ENCODE data around the gene KRT78.

Gene KRT78

DNA sequence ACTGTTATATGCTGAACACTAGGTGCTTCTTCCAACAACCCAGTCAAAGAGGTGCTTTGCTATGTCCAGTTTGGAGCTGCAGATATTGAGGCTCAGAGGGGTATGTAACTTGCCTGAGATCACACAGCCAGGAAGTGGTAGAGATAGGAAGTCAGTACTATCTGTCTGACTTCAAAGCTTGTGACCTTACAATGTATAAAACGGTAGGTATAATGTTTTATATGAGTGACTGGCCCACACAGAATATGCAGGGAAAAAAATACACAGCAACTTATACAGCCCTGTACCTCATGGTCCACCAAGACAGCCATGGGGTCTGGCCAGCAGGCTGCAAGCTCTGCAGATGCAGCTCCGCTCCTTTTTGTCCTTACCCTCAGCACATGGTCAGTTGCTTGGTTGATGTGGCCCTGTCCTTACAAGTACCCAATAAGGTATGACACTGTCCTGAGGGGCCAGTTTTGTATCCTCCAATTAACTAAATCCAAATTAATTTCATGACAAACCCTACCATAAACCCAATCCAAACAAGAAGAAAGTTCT lies 31.0 kb downstream of the KRT78 start:
- no peak overlapping the region for H3K4me3 ChIP-seq (ENCODE audit: low read length)
- no peaks in the 10 kb centered on the region for H3K36me3 ChIP-seq (ENCODE audit: control insufficient read depth, low read length)
- H3K27me3 ChIP-seq (ENCODE audit: control insufficient read depth, low read length) = no peaks in the 10 kb centered on the region; the same call in 1 of the 2 replicates
- H3K27ac ChIP-seq (ENCODE audit: low read depth, low read length) = no peak overlapping the region
- H3K4me2 ChIP-seq (ENCODE audit: low read length) = no peak overlapping the region
- no peaks in the 10 kb centered on the region for H3K79me2 ChIP-seq (ENCODE audit: control insufficient read depth, low read length)
- no peaks in the 10 kb centered on the region for H3K4me1 ChIP-seq (ENCODE audit: control insufficient read depth, low read length)
- TF ChIP-seq, protein P1, sequence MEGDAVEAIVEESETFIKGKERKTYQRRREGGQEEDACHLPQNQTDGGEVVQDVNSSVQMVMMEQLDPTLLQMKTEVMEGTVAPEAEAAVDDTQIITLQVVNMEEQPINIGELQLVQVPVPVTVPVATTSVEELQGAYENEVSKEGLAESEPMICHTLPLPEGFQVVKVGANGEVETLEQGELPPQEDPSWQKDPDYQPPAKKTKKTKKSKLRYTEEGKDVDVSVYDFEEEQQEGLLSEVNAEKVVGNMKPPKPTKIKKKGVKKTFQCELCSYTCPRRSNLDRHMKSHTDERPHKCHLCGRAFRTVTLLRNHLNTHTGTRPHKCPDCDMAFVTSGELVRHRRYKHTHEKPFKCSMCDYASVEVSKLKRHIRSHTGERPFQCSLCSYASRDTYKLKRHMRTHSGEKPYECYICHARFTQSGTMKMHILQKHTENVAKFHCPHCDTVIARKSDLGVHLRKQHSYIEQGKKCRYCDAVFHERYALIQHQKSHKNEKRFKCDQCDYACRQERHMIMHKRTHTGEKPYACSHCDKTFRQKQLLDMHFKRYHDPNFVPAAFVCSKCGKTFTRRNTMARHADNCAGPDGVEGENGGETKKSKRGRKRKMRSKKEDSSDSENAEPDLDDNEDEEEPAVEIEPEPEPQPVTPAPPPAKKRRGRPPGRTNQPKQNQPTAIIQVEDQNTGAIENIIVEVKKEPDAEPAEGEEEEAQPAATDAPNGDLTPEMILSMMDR (IDR thresholded peaks at IDR 0.05; ENCODE audit: low read depth, low read length, poor library complexity, severe bottlenecking) = no peak
- no peak for TF ChIP-seq EZH2phosphoT487 (IDR thresholded peaks at IDR 0.05; ENCODE audit: borderline replicate concordance, low read length)
- H4K20me1 ChIP-seq (ENCODE audit: control insufficient read depth, insufficient read depth, low read depth, low read length) = no peaks in the 10 kb centered on the region
- no peaks in the 10 kb centered on the region for H3F3A ChIP-seq (ENCODE audit: control insufficient read depth, insufficient read depth)
- no peaks in the 10 kb centered on the region for H3K9me2 ChIP-seq (replicated peaks; ENCODE audit: control insufficient read depth, low read length)
- no peaks in the 10 kb centered on the region for H3K9me3 ChIP-seq (ENCODE audit: control insufficient read depth, insufficient read depth, low read length)

DNA sequence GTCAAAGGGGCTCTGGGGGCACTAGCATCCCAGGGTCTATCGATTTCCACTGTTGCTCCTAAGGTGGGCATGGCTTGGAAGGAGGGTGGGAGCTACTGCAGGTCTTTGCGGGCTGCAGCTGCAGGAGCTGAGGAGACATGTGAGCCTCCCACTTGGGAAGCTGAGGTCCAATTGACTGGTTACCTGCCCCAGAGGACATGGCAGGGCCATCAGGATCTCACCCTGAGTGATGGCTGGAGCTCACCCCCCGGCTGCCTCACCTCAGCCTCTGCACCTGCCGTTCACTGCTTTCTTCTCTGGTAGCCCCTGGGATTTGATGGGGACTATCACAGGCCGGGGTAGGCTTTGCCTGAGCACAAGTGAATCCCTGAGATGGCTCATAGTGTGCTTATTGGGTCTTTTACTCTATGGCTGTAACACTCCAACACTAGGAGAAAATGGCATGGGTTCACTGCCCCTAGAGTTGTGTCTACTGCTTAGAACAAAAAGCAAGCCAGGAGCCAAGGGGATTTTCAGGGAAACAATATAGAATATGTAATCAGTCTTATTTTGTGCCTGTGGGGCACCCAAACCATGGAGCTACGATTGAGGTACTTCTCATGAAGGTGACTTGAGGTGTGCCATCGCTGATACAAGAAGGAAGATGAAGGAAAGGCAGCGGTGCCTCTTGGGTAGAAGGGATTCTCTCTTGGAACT lies 31.6 kb downstream of the KRT78 start:
- no peak for TF ChIP-seq EZH2phosphoT487 (IDR thresholded peaks at IDR 0.05; ENCODE audit: borderline replicate concordance, low read length)
- TF ChIP-seq, protein P1 (IDR thresholded peaks at IDR 0.05; ENCODE audit: low read depth, low read length, poor library complexity, severe bottlenecking) = no peak
- Histone ChIP-seq H3K27me3 (ENCODE audit: control insufficient read depth, low read length) (no peaks in the 10 kb centered on the region; the same call in 1 of the 2 replicates), H3K4me1 (ENCODE audit: control insufficient read depth, low read length) (no peaks in the 10 kb centered on the region), H4K20me1 (ENCODE audit: control insufficient read depth, insufficient read depth, low read depth, low read length) (no peaks in the 10 kb centered on the region), H3K4me2 (ENCODE audit: low read length) (no peak overlapping the region), H3K4me3 (ENCODE audit: low read length) (no peak overlapping the region), H3F3A (ENCODE audit: control insufficient read depth, insufficient read depth) (no peaks in the 10 kb centered on the region), H3K9me3 (ENCODE audit: control insufficient read depth, insufficient read depth, low read length) (no peaks in the 10 kb centered on the region), H3K27ac (ENCODE audit: low read depth, low read length) (no peak overlapping the region), H3K79me2 (ENCODE audit: control insufficient read depth, low read length) (no peaks in the 10 kb centered on the region), H3K36me3 (ENCODE audit: control insufficient read depth, low read length) (no peaks in the 10 kb centered on the region), H3K9me2 (replicated peaks; ENCODE audit: control insufficient read depth, low read length) (no peaks in the 10 kb centered on the region)

DNA sequence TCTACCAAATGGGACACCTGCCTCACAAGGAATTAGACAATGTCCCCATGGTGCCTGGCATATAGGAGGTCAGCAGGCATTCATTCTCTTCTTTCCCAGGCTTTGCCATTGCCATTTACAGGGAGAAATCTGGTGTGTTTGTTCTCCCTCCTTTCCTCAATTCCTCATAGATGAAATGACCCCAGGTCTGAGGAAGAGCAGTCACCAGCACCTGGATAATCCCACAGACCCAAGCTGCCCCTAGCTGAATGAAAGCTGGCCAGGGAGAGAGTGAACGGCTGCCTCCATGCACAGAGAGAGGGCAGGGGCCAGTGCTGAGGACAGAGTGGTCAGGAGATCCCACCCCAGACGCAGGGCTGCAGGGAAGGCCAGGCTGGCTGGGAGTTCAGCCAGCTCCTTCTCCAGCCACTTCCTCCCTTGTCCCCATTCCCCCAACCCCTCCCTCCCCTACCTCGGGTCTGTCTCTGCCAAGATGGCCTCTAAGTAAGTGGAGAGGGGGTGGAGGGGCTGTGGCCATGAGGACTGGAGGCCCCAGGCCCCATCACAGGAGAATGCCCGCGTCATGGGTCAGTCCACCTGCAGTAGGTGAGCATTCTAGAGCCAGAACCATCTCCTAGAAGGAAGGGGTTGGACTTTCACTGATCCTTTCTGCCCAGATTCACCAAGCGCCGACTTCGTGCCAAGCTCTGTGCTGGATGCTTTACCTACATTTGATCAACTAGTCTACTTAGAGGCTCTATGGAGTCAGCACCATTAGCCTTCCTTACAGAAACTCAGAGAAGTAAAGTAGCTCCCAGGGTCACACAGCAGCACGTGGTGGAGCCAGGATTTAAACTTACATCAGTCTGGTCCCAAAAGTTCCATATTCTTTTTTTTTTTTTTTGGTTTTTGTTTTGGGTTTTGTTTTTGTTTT lies 32.9 kb downstream of the KRT78 start:
- no peaks in the 10 kb centered on the region for H3K9me3 ChIP-seq (ENCODE audit: control insufficient read depth, insufficient read depth, low read length)
- H3K36me3 ChIP-seq (ENCODE audit: control insufficient read depth, low read length) = no peaks in the 10 kb centered on the region
- no peaks in the 10 kb centered on the region for H3K9me2 ChIP-seq (replicated peaks; ENCODE audit: control insufficient read depth, low read length)
- no peak overlapping the region for H3K4me3 ChIP-seq (ENCODE audit: low read length)
- no peaks in the 10 kb centered on the region for H3F3A ChIP-seq (ENCODE audit: control insufficient read depth, insufficient read depth)
- H4K20me1 ChIP-seq (ENCODE audit: control insufficient read depth, insufficient read depth, low read depth, low read length) = no peaks in the 10 kb centered on the region
- no peaks in the 10 kb centered on the region for H3K4me1 ChIP-seq (ENCODE audit: control insufficient read depth, low read length)
- no peaks in the 10 kb centered on the region for H3K79me2 ChIP-seq (ENCODE audit: control insufficient read depth, low read length)
- no peak overlapping the region for H3K27ac ChIP-seq (ENCODE audit: low read depth, low read length)
- H3K27me3 ChIP-seq (ENCODE audit: control insufficient read depth, low read length) = no peaks in the 10 kb centered on the region; the same call in 1 of the 2 replicates
- no peak for TF ChIP-seq EZH2phosphoT487 (IDR thresholded peaks at IDR 0.05; ENCODE audit: borderline replicate concordance, low read length)
- TF ChIP-seq, protein P1 (IDR thresholded peaks at IDR 0.05; ENCODE audit: low read depth, low read length, poor library complexity, severe bottlenecking) = no peak
- no peak overlapping the region for H3K4me2 ChIP-seq (ENCODE audit: low read length)
